Prostate gland (tissue), 2 donors: Measurements from ENCODE around the gene KCTD18. TPM values are rescaled to one million over a fixed set of nuclear protein-coding genes. Genes with fewer than 3 reads are reported as not detected.
A peak's percentile ranks its signal among the peaks of the same experiment; 100 is the strongest.

Source experiments
- DNase-seq: peaks from one replicate; pipeline ENCODE4 v3.0.0-alpha.2; 2019; ENCODE audit warnings: low spot score
- H3K27ac ChIP-seq, 2 donors: fragments of 200-600 bp; sonication (generic); 2 replicates each; pipeline ENCODE4 v1.5.1; 2017 to 2019
- H3K27me3 ChIP-seq: fragments of 200-600 bp; sonication (generic); replicated peaks from 2 replicates; pipeline ENCODE4 v1.5.1; 2019; ENCODE audit not compliant: insufficient read depth
- H3K36me3 ChIP-seq, 2 donors: fragments of 200-600 bp; sonication (generic); 1 replicate in 1 of 2; 2 replicates in 1 of 2; pipeline versions ENCODE4 v1.5.1 to v1.8.1; 2017 to 2019
- H3K4me1 ChIP-seq: fragments of 200-600 bp; sonication (generic); replicated peaks from 2 replicates; pipeline ENCODE4 v1.5.1; 2019
- H3K4me3 ChIP-seq, 2 donors: fragments of 200-600 bp; sonication (generic); 2 replicates each; pipeline ENCODE4 v1.5.1; 2017 to 2019
- H3K9me3 ChIP-seq: fragments of 200-600 bp; sonication (generic); 2 replicates; pipeline ENCODE4 v1.5.1; 2017
- POLR2A ChIP-seq: fragments of 450-650 bp; IDR thresholded peaks from one replicate; pipeline ENCODE4 v1.6.1; 2016; ENCODE audit warnings: antibody characterized with exemption, mild to moderate bottlenecking
- POLR2AphosphoS5 ChIP-seq: sonication (generic); formaldehyde crosslinking; IDR thresholded peaks from one replicate; pipeline ENCODE4 v1.6.1; 2017; ENCODE audit warnings: antibody characterized with exemption
- WGBS: methylation state at CpG from one replicate; pipeline ENCODE4 v1.1.5; 2018; 5-methylcytosine and 5-hydroxymethylcytosine counted together
- intact Hi-C: fragments of 100-400 bp; cut with DNase I; formaldehyde crosslinking; loops from one replicate; pipeline ENCODE4 v1.14.2; 2022
- total RNA-seq, 2 donors: library from RNA; depleted of rRNA; stranded (reverse); fragments of >200 nt; gene quantifications; one replicate each; pipeline ENCODE4 v1.1.0, GENCODE V29; 2016
- TF ChIP-seq, protein P1 (sequence below), 4 experiments: fragments of 200-600 bp in 2 of 4; fragments of 450-650 bp in 2 of 4; sonication (generic) in 2 of 4; IDR thresholded peaks; 1 replicate in 3 of 4; 2 replicates in 1 of 4; pipeline ENCODE4 v1.5.1; 2016 to 2019; ENCODE audit warnings: antibody characterized with exemption in 4 of 4, mild to moderate bottlenecking in 2 of 4, moderate library complexity in 2 of 4

Gene KCTD18
- total RNA-seq, 2 donors from 2014 or later, result 21.1 to 38.2 TPM

DNA sequence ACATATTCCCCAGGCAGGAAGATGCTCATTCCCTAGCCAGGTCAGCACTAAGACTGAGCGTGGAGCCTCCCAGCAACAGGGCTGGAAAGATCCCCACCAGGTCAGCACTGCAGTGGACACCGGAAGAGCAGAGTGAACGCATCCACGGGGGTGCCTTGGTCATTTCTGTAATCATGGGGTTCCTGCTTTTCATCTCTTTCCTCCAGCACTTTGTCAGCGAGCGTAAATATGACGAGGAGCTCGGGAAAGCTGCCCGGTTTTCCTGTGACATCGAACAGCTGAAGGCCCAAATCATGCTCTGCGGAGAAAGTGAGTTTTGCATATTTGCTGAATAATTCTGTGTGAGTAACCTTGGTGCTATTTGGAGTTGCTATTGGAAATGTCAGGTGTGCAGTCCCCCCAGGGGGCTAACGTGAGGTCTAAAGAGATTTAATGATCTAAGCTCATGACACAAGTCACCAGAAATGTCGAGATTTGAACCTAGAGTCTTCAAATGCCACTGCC is 40.1 kb downstream of the KCTD18 start:
- no peak for DNase-seq
- no peaks in the 10 kb centered on the region for H3K4me1 ChIP-seq
- no peak overlapping the region for H3K4me3 ChIP-seq
- TF ChIP-seq POLR2AphosphoS5, result no peak
- TF ChIP-seq, protein P1, sequence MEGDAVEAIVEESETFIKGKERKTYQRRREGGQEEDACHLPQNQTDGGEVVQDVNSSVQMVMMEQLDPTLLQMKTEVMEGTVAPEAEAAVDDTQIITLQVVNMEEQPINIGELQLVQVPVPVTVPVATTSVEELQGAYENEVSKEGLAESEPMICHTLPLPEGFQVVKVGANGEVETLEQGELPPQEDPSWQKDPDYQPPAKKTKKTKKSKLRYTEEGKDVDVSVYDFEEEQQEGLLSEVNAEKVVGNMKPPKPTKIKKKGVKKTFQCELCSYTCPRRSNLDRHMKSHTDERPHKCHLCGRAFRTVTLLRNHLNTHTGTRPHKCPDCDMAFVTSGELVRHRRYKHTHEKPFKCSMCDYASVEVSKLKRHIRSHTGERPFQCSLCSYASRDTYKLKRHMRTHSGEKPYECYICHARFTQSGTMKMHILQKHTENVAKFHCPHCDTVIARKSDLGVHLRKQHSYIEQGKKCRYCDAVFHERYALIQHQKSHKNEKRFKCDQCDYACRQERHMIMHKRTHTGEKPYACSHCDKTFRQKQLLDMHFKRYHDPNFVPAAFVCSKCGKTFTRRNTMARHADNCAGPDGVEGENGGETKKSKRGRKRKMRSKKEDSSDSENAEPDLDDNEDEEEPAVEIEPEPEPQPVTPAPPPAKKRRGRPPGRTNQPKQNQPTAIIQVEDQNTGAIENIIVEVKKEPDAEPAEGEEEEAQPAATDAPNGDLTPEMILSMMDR (IDR thresholded peaks at IDR 0.05), result no peak
- no peak for TF ChIP-seq POLR2A
- no peaks in the 10 kb centered on the region for H3K9me3 ChIP-seq
- no peaks in the 10 kb centered on the region for H3K27me3 ChIP-seq
- no peaks in the 10 kb centered on the region for H3K36me3 ChIP-seq
- no peak overlapping the region for H3K27ac ChIP-seq
- 57% methylated on average over 13 of the region's 13 CpGs for WGBS
- intact Hi-C loops, result loop anchor here (5.0 kb wide), 1 partner anchor 162 kb away; the partner anchor contains the start of gene SPATS2L

DNA sequence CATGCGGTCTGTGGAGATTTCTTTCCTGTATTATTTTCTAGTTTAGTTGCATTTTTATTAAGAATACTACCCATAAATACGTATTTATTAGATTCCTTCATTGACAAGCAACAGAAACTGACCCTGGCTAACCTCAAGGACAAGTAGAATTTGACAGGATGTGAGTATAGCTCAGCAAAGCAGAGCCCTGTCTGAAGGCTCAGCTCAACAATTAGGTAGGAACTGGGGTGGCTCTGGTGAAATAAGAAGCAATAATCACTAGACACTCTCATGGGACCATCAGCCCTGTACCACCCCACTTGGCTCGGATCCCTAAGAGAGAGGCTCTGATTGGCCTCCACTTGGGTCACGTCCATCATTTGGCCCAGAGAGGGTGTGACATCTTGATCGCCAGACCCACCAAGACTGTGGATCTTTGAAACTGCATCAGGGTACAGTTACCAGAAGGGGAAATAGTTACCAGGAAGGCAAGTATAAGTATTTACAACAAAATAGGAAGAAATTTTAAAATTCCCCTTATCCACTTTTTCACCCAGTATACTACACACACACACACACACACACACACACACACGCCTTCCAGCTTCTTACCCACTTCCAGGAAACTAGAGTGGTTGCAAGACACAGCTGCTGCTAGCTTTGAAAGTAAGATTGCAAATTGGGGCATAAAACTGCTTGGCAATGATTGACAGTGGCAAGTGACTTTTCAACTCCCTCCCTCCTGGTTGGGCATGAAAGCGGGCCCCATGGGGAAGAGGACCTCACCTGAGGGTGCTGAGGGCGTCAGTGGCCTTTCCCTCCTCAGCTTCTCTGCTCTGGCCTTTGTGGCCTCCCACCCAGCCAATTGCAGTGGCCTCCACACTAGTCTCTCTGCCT is 41.8 kb downstream of the KCTD18 start:
- WGBS, result 87% methylated on average over 8 of the region's 8 CpGs
- no peak for DNase-seq
- Histone ChIP-seq H3K27me3 (no peaks in the 10 kb centered on the region), H3K4me3 (no peak overlapping the region), H3K9me3 (no peaks in the 10 kb centered on the region), H3K4me1 (no peaks in the 10 kb centered on the region), H3K27ac (peak overlapping the region; percentile 43 to 49), H3K36me3 (no peaks in the 10 kb centered on the region)
- intact Hi-C loops, result loop anchor here (5.0 kb wide), 1 partner anchor 161 kb away; the partner anchor contains the start of gene SPATS2L
- TF ChIP-seq POLR2AphosphoS5, result no peak
- TF ChIP-seq, protein P1 (IDR thresholded peaks at IDR 0.05), result no peak
- TF ChIP-seq POLR2A, result no peak

DNA sequence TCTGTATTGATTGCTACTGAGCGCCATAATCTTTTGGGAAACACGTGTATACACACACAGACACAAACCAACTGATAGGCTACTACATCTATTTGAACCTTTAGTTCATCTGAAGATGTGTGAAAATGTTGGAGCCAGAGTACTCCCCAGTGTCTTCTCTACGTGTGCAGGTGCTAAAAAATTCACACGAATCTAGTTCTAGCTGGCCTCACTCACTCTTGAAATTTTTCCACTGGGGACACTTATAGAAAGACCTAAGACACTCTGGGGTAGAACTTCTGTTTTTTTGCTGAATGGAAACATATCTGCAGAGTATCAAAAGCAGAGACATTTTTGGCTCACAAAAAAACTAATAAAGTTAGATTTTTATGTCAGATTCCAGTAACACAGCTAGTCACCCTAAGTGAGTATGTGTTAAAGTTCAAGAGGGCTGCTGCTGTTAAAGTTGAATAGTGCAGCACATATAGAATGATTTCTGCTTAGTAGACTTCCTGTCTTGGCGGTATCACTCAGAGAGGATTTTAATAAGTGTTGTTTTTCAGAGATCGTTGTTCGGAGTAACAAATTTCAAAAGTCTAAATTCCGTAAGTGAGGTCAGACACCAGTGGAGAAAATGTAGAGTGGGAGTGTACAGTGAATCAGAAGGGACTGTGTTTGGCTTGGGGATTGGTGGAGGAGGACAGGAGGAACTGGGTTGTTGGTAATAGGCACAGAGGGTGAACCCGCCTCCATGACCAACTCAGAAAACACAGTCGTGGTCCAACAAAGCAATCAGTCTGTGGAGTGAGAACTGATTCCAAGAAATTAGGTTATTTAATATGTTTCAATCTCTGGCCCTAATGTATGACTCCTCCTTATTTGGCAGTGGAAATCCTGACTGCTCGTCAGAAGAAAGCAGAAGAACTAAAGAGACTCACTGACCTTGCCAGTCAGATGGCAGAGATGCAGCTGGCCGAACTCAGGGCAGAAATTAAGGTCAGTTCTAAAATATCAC is 43.1 kb downstream of the KCTD18 start:
- intact Hi-C loops, result loop anchor here (5.0 kb wide), 1 partner anchor 159 kb away; the partner anchor contains the start of gene SPATS2L
- no peaks in the 10 kb centered on the region for H3K36me3 ChIP-seq
- H3K27ac ChIP-seq, result peak overlapping the region; percentile 43 to 49

DNA sequence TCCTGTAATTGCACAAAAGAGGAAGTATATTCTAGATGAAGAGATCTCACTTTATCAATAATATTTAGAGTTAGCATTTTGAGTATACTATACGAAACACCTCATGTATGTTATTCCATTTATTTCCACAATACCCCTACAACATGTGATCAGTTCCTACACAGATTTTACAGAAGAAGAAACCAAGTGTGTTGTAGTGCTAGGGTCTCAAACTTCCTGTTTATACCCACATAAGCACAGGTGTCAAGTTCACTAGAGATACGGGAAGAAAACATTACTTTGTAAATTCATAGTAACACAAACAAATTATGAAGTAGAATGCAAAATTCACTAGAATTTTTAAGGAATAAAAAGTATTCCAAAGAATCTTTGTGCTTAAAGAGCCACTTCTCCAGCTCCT is 46.4 kb downstream of the KCTD18 start:
- TF ChIP-seq POLR2AphosphoS5 (no peak), POLR2A (no peak)
- TF ChIP-seq, protein P1 (IDR thresholded peaks at IDR 0.05), result no peak
- DNase-seq, result no peak
- H3K4me1 ChIP-seq, result no peaks in the 10 kb centered on the region
- 93% methylated on average over 2 of the region's 2 CpGs for WGBS
- no peaks in the 10 kb centered on the region for H3K36me3 ChIP-seq
- no peak overlapping the region for H3K4me3 ChIP-seq
- no peaks in the 10 kb centered on the region for H3K27me3 ChIP-seq
- intact Hi-C loops, result no loop called here
- no peaks in the 10 kb centered on the region for H3K9me3 ChIP-seq
- no peak overlapping the region for H3K27ac ChIP-seq

More for the DNA sequence above, 43.1 kb downstream of the KCTD18 start:
- TF ChIP-seq, protein P1 (IDR thresholded peaks at IDR 0.05), result no peak
- DNase-seq, result no peak
- Histone ChIP-seq H3K9me3 (no peaks in the 10 kb centered on the region), H3K27me3 (no peaks in the 10 kb centered on the region), H3K4me1 (no peaks in the 10 kb centered on the region), H3K4me3 (no peak overlapping the region)
- WGBS, result 51% methylated on average over 12 of the region's 12 CpGs
